GM18868 (cell line): ENCODE measurements around the gene ST6GALNAC5.
"Not testable (repeated sequence)": the region's sequence is repeated elsewhere in the genome, so short reads cannot be mapped to it uniquely, and the experiment has no call there.

Source experiments
- ATAC-seq: cut with Tn5 transposase; IDR thresholded peaks from one replicate; pipeline ENCODE4 v1.9.1; 2021; ENCODE audit warnings: mild to moderate bottlenecking, moderate library complexity; ENCODE audit not compliant: unreplicated experiment

ST6GALNAC5 gene

GRCh38 chr1:76933847-76934815 is 66.9 kb downstream of the ST6GALNAC5 start:
- ATAC-seq, result no peak

- ATAC-seq, result no peak
Observed at GRCh38 chr1:76938304-76938703, 71.0 kb downstream of the ST6GALNAC5 start.

- no peak for ATAC-seq
Observed at GRCh38 chr1:76939050-76939816, 72.0 kb downstream of the ST6GALNAC5 start.

GRCh38 chr1:76939817-76940216 is 72.5 kb downstream of the ST6GALNAC5 start:
- no peak for ATAC-seq

- no peak for ATAC-seq
Observed at GRCh38 chr1:76940571-76941335, 73.5 kb downstream of the ST6GALNAC5 start.

GRCh38 chr1:76942549-76942948 is 75.3 kb downstream of the ST6GALNAC5 start:
- no peak for ATAC-seq

GRCh38 chr1:76944942-76945341 is 77.7 kb downstream of the ST6GALNAC5 start:
- no peak for ATAC-seq

GRCh38 chr1:76948846-76949245 is 81.6 kb downstream of the ST6GALNAC5 start:
- ATAC-seq, result no peak

GRCh38 chr1:76949503-76949902 is 82.2 kb downstream of the ST6GALNAC5 start:
- ATAC-seq, result no peak

GRCh38 chr1:76950306-76950705 is 83.0 kb downstream of the ST6GALNAC5 start:
- ATAC-seq, result no peak

GRCh38 chr1:76951153-76951552 is 83.9 kb downstream of the ST6GALNAC5 start:
- no peak for ATAC-seq

GRCh38 chr1:76955652-76956051 is 88.4 kb downstream of the ST6GALNAC5 start:
- ATAC-seq, result no peak

GRCh38 chr1:76957961-76958360 is 90.7 kb downstream of the ST6GALNAC5 start:
- no peak for ATAC-seq

GRCh38 chr1:76958828-76959227 is 91.5 kb downstream of the ST6GALNAC5 start:
- ATAC-seq, result no peak

- no peak for ATAC-seq
Observed at GRCh38 chr1:76959556-76959955, 92.3 kb downstream of the ST6GALNAC5 start.

GRCh38 chr1:76961181-76961819 is 94.0 kb downstream of the ST6GALNAC5 start:
- ATAC-seq, result no peak

GRCh38 chr1:76961820-76962207 is 94.5 kb downstream of the ST6GALNAC5 start:
- no peak for ATAC-seq

- not testable (repeated sequence) for ATAC-seq
Observed at GRCh38 chr1:76981267-76981666, 114.0 kb downstream of the ST6GALNAC5 start.

- no peak for ATAC-seq
Observed at GRCh38 chr1:76989976-76990375, 122.7 kb downstream of the ST6GALNAC5 start.

- no peak for ATAC-seq
Observed at GRCh38 chr1:76993036-76993435, 125.8 kb downstream of the ST6GALNAC5 start.
